Mesenchymal stem cell (in vitro differentiated cells and primary cell): ENCODE results near the gene ASIC2.

Source experiments
- DNase-seq: peaks from one replicate; pipeline ENCODE4 v3.0.0-alpha.2; 2013
- H2AFZ ChIP-seq: one replicate; pipeline ENCODE4 v1.6.1; 2013; ENCODE audit warnings: low read depth, mild to moderate bottlenecking, control low read depth, inconsistent platforms, low read length, moderate library complexity
- H2AK5ac ChIP-seq: 2 replicates; pipeline ENCODE4 v1.6.1; 2013; ENCODE audit warnings: low read length, moderate library complexity, mild to moderate bottlenecking, inconsistent platforms; ENCODE audit not compliant: severe bottlenecking
- H2BK120ac ChIP-seq: one replicate; pipeline ENCODE4 v1.6.1; 2013; ENCODE audit warnings: low read depth, mild to moderate bottlenecking, inconsistent platforms, low read length, moderate library complexity
- H2BK12ac ChIP-seq, 2 experiments: one replicate each; pipeline ENCODE4 v1.6.1; 2013; ENCODE audit warnings: inconsistent platforms in 2 of 2, low read length in 2 of 2, mild to moderate bottlenecking in 2 of 2, moderate library complexity in 2 of 2, control low read depth in 1 of 2
- H2BK15ac ChIP-seq: one replicate; pipeline ENCODE4 v1.6.1; 2013; ENCODE audit warnings: mild to moderate bottlenecking, low read depth, inconsistent platforms; ENCODE audit not compliant: poor library complexity, severe bottlenecking
- H2BK5ac ChIP-seq: 2 replicates; pipeline ENCODE4 v1.6.1; 2013; ENCODE audit warnings: low read depth, mild to moderate bottlenecking, low read length, control low read depth, inconsistent platforms; ENCODE audit not compliant: poor library complexity, severe bottlenecking
- H3K14ac ChIP-seq, 2 experiments: one replicate each; pipeline ENCODE4 v1.6.1; 2013; ENCODE audit warnings: inconsistent platforms in 2 of 2, low read length in 2 of 2, control low read depth in 1 of 2, mild to moderate bottlenecking in 1 of 2, moderate library complexity in 1 of 2
- H3K18ac ChIP-seq, 2 experiments: one replicate each; pipeline ENCODE4 v1.6.1; 2013; ENCODE audit warnings: inconsistent platforms in 2 of 2, low read length in 2 of 2, control low read depth in 1 of 2, low read depth in 1 of 2, mild to moderate bottlenecking in 1 of 2
- H3K23ac ChIP-seq, 2 experiments: one replicate each; pipeline ENCODE4 v1.6.1; 2013; ENCODE audit warnings: inconsistent platforms in 2 of 2, low read length in 2 of 2, mild to moderate bottlenecking in 2 of 2, moderate library complexity in 2 of 2, control low read depth in 1 of 2
- H3K27ac ChIP-seq: 2 replicates; pipeline ENCODE4 v1.5.1; 2013; ENCODE audit warnings: mild to moderate bottlenecking, moderate library complexity, low read length, control low read depth, inconsistent platforms; ENCODE audit not compliant: poor library complexity, severe bottlenecking
- H3K27me3 ChIP-seq, 2 experiments: 2 replicates each; pipeline versions ENCODE4 v1.6.1 to v1.7.0; 2013; ENCODE audit warnings: low read length in 2 of 2, mild to moderate bottlenecking in 2 of 2, moderate library complexity in 2 of 2, control low read depth in 1 of 2, inconsistent platforms in 1 of 2; ENCODE audit not compliant: control insufficient read depth in 1 of 2, insufficient read depth in 1 of 2
- H3K36me3 ChIP-seq, 2 experiments: 2 replicates each; pipeline versions ENCODE4 v1.6.1 to v1.7.0; 2013; ENCODE audit warnings: low read length in 2 of 2, control low read depth in 1 of 2, inconsistent platforms in 1 of 2, low read depth in 1 of 2, mild to moderate bottlenecking in 1 of 2; ENCODE audit not compliant: insufficient read depth in 2 of 2, control insufficient read depth in 1 of 2
- H3K4ac ChIP-seq, 2 experiments: one replicate each; pipeline ENCODE4 v1.6.1; 2013; ENCODE audit warnings: inconsistent platforms in 2 of 2, low read length in 2 of 2, mild to moderate bottlenecking in 2 of 2, moderate library complexity in 2 of 2, control low read depth in 1 of 2, low read depth in 1 of 2
- H3K4me1 ChIP-seq: 2 replicates; pipeline ENCODE4 v1.6.1; 2013; ENCODE audit warnings: low read depth, low read length, control low read depth; ENCODE audit not compliant: control insufficient read depth, insufficient read depth
- H3K4me2 ChIP-seq: 2 replicates; pipeline ENCODE4 v1.6.1; 2013; ENCODE audit warnings: low read length, mild to moderate bottlenecking, inconsistent platforms; ENCODE audit not compliant: poor library complexity, severe bottlenecking
- H3K4me3 ChIP-seq, 2 experiments: 2 replicates each; pipeline versions ENCODE4 v1.5.1 to v1.7.0; 2013; ENCODE audit warnings: low read length in 2 of 2, mild to moderate bottlenecking in 2 of 2, control low read depth in 1 of 2, low read depth in 1 of 2; ENCODE audit not compliant: insufficient read depth in 1 of 2
- H3K79me1 ChIP-seq: replicated peaks from 2 replicates; pipeline ENCODE4 v1.6.1; 2013; ENCODE audit warnings: mild to moderate bottlenecking, control low read depth, low read length, inconsistent platforms; ENCODE audit not compliant: poor library complexity, severe bottlenecking
- H3K9ac ChIP-seq: 2 replicates; pipeline ENCODE4 v1.7.0; 2013; ENCODE audit warnings: mild to moderate bottlenecking, low read length, moderate library complexity
- H3K9me3 ChIP-seq: 2 replicates; pipeline ENCODE4 v1.7.0; 2013; ENCODE audit warnings: mild to moderate bottlenecking, low read length; ENCODE audit not compliant: control insufficient read depth
- H4K8ac ChIP-seq: one replicate; pipeline ENCODE4 v1.6.1; 2013; ENCODE audit warnings: inconsistent platforms, mild to moderate bottlenecking, low read length, moderate library complexity
- H4K91ac ChIP-seq: one replicate; pipeline ENCODE4 v1.6.1; 2013; ENCODE audit warnings: mild to moderate bottlenecking, low read length, inconsistent platforms
- WGBS: methylation state at CpG from one replicate; pipeline ENCODE4 v1.1.7; 2013; ENCODE audit warnings: mixed read lengths; 5-methylcytosine and 5-hydroxymethylcytosine counted together

ASIC2 gene

GRCh38 chr17:33291248-33292200, 1.6 kb downstream of the ASIC2 start:
- H2AK5ac ChIP-seq = no peak overlapping the region
- H3K18ac ChIP-seq = peak overlapping the region in 1 of 2 experiments; percentile 59
- H3K23ac ChIP-seq = peak overlapping the region in 1 of 2 experiments; percentile 46
- peaks cover 16% of the 10 kb centered on the region for H3K4me1 ChIP-seq
- H2BK120ac ChIP-seq = peak overlapping the region; percentile 21
- WGBS = 1% methylated on average over 73 of the region's 104 CpGs
- H3K4ac ChIP-seq = peak overlapping the region; percentile 18 to 52
- peak overlapping the region; percentile 92 for H3K4me2 ChIP-seq
- H3K4me3 ChIP-seq = peak overlapping the region; percentile 45 to 65
- peak; percentile 63 for DNase-seq
- peak overlapping the region; percentile 90 for H2BK15ac ChIP-seq
- H2BK5ac ChIP-seq = no peak overlapping the region
- H3K36me3 ChIP-seq = no peaks in the 10 kb centered on the region
- peak overlapping the region; percentile 48 for H2AFZ ChIP-seq
- peak overlapping the region; percentile 66 for H4K8ac ChIP-seq
- H3K9me3 ChIP-seq = no peaks in the 10 kb centered on the region
- H3K14ac ChIP-seq = peak overlapping the region in 1 of 2 experiments; percentile 61
- peak overlapping the region; percentile 25 for H4K91ac ChIP-seq
- H3K27me3 ChIP-seq = peaks cover 36 to 90% of the 10 kb centered on the region in 2 experiments
- no peak overlapping the region for H3K27ac ChIP-seq
- H3K79me1 ChIP-seq = no peaks in the 10 kb centered on the region
- no peak overlapping the region for H3K9ac ChIP-seq
- H2BK12ac ChIP-seq = peak overlapping the region in 1 of 2 experiments; percentile 15

GRCh38 chr17:33290253-33290652, 2.8 kb downstream of the ASIC2 start:
- no peak overlapping the region for H3K23ac ChIP-seq
- H2BK120ac ChIP-seq = no peak overlapping the region
- H3K79me1 ChIP-seq = no peaks in the 10 kb centered on the region
- H3K4me2 ChIP-seq = no peak overlapping the region
- no peak overlapping the region for H2BK5ac ChIP-seq
- no peak overlapping the region for H2AK5ac ChIP-seq
- H4K91ac ChIP-seq = peak overlapping the region; percentile 37
- H3K4ac ChIP-seq = no peak overlapping the region
- H3K27me3 ChIP-seq = peaks cover 36 to 91% of the 10 kb centered on the region in 2 experiments
- H2AFZ ChIP-seq = no peak overlapping the region
- no peak overlapping the region for H3K4me3 ChIP-seq
- no peak overlapping the region for H2BK15ac ChIP-seq
- 69% methylated on average over 8 of the region's 8 CpGs for WGBS
- H3K36me3 ChIP-seq = no peaks in the 10 kb centered on the region
- no peak for DNase-seq
- no peak overlapping the region for H3K18ac ChIP-seq
- no peaks in the 10 kb centered on the region for H3K9me3 ChIP-seq
- H3K27ac ChIP-seq = no peak overlapping the region
- peaks cover 16% of the 10 kb centered on the region for H3K4me1 ChIP-seq
- H2BK12ac ChIP-seq = no peak overlapping the region
- no peak overlapping the region for H3K9ac ChIP-seq
- no peak overlapping the region for H4K8ac ChIP-seq
- H3K14ac ChIP-seq = no peak overlapping the region

- Histone ChIP-seq H3K14ac (peak overlapping the region in 1 of 2 experiments; percentile 44), H2BK120ac (no peak overlapping the region), H3K4me2 (no peak overlapping the region), H2BK5ac (no peak overlapping the region), H2BK15ac (no peak overlapping the region), H3K4me3 (no peak overlapping the region), H3K9me3 (no peaks in the 10 kb centered on the region), H2AFZ (no peak overlapping the region), H2AK5ac (no peak overlapping the region), H2BK12ac (no peak overlapping the region), H4K91ac (no peak overlapping the region), H4K8ac (no peak overlapping the region), H3K27ac (no peak overlapping the region), H3K23ac (no peak overlapping the region), H3K4ac (no peak overlapping the region), H3K4me1 (peaks cover 16% of the 10 kb centered on the region), H3K79me1 (no peaks in the 10 kb centered on the region), H3K27me3 (peaks cover 25 to 79% of the 10 kb centered on the region in 2 experiments), H3K36me3 (no peaks in the 10 kb centered on the region), H3K9ac (no peak overlapping the region), H3K18ac (no peak overlapping the region)
- WGBS = no CpG with 5 or more reads among the region's 1 CpG
- DNase-seq = no peak
These were observed 4.1 kb downstream of the ASIC2 start for GRCh38 chr17:33288954-33289353.

- no peak overlapping the region for H3K23ac ChIP-seq
- H3K9me3 ChIP-seq = no peaks in the 10 kb centered on the region
- H3K18ac ChIP-seq = no peak overlapping the region
- H3K36me3 ChIP-seq = no peaks in the 10 kb centered on the region
- H2BK12ac ChIP-seq = no peak overlapping the region
- H3K4me3 ChIP-seq = no peak overlapping the region
- H3K4me1 ChIP-seq = peaks cover 9% of the 10 kb centered on the region
- no peak overlapping the region for H2BK15ac ChIP-seq
- no peaks in the 10 kb centered on the region for H3K79me1 ChIP-seq
- no peak overlapping the region for H2AFZ ChIP-seq
- H2BK5ac ChIP-seq = no peak overlapping the region
- no peak overlapping the region for H3K27ac ChIP-seq
- no peak overlapping the region for H4K8ac ChIP-seq
- H3K14ac ChIP-seq = no peak overlapping the region
- H2AK5ac ChIP-seq = no peak overlapping the region
- H3K27me3 ChIP-seq = peaks cover 11 to 64% of the 10 kb centered on the region in 2 experiments
- H3K4ac ChIP-seq = no peak overlapping the region
- no peak overlapping the region for H3K9ac ChIP-seq
- H4K91ac ChIP-seq = no peak overlapping the region
- no peak for DNase-seq
- no peak overlapping the region for H2BK120ac ChIP-seq
- 86% methylated on average over 3 of the region's 3 CpGs for WGBS
- no peak overlapping the region for H3K4me2 ChIP-seq
These were observed 5.9 kb downstream of the ASIC2 start for GRCh38 chr17:33287096-33287725.
